ENCODE measurements around the gene PAK1.

DNA sequence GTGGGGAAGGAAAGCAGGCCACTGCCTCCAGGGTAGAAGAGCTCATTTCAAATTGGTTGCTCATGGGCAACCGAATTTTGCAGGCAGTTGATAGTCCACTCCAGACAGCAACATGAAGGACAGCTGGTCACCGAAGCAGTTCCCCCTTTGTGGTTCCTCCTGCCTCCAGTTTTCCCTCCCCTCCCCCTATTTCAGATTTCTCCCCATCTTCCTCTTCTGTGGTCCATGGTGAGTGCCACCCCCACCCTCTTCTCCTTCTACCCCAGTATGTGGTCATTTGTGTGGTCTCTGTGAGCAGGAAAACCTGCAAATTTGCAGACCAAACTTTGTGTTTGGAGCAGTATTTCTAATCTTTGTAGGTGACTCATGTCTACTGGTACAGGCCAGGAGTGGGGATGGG lies 38.2 kb upstream of the PAK1 start:
- TF ChIP-seq EGR1 (IDR thresholded peaks at IDR 0.05; ENCODE audit: borderline replicate concordance in 1 of 2, low read depth in 2 of 2, low read length in 2 of 2) (no peak), EZH2 (IDR thresholded peaks at IDR 0.05; ENCODE audit: borderline replicate concordance, control insufficient read depth, low read depth, low read length) (no peak), CEBPB (IDR thresholded peaks at IDR 0.05; ENCODE audit: borderline replicate concordance in 1 of 2, low read depth in 2 of 2, low read length in 2 of 2) (no peak), BHLHE40 (IDR thresholded peaks at IDR 0.05; ENCODE audit: borderline replicate concordance in 1 of 2, low read depth in 2 of 2, low read length in 1 of 2) (no peak), POLR2AphosphoS5 (IDR thresholded peaks at IDR 0.05; ENCODE audit: low read length) (no peak), PAX8 (IDR thresholded peaks at IDR 0.05) (no peak), YY1 (IDR thresholded peaks at IDR 0.05; ENCODE audit: low read depth, low read length) (no peak), EP300 (IDR thresholded peaks at IDR 0.05; ENCODE audit: borderline replicate concordance in 1 of 2, control insufficient read depth in 1 of 2, low read depth in 2 of 2, low read length in 2 of 2) (no peak)
- TF ChIP-seq, protein P1, sequence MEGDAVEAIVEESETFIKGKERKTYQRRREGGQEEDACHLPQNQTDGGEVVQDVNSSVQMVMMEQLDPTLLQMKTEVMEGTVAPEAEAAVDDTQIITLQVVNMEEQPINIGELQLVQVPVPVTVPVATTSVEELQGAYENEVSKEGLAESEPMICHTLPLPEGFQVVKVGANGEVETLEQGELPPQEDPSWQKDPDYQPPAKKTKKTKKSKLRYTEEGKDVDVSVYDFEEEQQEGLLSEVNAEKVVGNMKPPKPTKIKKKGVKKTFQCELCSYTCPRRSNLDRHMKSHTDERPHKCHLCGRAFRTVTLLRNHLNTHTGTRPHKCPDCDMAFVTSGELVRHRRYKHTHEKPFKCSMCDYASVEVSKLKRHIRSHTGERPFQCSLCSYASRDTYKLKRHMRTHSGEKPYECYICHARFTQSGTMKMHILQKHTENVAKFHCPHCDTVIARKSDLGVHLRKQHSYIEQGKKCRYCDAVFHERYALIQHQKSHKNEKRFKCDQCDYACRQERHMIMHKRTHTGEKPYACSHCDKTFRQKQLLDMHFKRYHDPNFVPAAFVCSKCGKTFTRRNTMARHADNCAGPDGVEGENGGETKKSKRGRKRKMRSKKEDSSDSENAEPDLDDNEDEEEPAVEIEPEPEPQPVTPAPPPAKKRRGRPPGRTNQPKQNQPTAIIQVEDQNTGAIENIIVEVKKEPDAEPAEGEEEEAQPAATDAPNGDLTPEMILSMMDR (IDR thresholded peaks at IDR 0.05 in 2 of 3, conservative IDR thresholded peaks at IDR 0.05 in 1 of 3; ENCODE audit: control insufficient read depth in 2 of 3, extremely low read depth in 1 of 3, insufficient read depth in 1 of 3, low read depth in 3 of 3, low read length in 3 of 3), result no peak
- TF ChIP-seq, protein P2, sequence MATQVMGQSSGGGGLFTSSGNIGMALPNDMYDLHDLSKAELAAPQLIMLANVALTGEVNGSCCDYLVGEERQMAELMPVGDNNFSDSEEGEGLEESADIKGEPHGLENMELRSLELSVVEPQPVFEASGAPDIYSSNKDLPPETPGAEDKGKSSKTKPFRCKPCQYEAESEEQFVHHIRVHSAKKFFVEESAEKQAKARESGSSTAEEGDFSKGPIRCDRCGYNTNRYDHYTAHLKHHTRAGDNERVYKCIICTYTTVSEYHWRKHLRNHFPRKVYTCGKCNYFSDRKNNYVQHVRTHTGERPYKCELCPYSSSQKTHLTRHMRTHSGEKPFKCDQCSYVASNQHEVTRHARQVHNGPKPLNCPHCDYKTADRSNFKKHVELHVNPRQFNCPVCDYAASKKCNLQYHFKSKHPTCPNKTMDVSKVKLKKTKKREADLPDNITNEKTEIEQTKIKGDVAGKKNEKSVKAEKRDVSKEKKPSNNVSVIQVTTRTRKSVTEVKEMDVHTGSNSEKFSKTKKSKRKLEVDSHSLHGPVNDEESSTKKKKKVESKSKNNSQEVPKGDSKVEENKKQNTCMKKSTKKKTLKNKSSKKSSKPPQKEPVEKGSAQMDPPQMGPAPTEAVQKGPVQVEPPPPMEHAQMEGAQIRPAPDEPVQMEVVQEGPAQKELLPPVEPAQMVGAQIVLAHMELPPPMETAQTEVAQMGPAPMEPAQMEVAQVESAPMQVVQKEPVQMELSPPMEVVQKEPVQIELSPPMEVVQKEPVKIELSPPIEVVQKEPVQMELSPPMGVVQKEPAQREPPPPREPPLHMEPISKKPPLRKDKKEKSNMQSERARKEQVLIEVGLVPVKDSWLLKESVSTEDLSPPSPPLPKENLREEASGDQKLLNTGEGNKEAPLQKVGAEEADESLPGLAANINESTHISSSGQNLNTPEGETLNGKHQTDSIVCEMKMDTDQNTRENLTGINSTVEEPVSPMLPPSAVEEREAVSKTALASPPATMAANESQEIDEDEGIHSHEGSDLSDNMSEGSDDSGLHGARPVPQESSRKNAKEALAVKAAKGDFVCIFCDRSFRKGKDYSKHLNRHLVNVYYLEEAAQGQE (IDR thresholded peaks at IDR 0.05; ENCODE audit: low read depth, low read length), result no peak
- TF ChIP-seq, protein P3, sequence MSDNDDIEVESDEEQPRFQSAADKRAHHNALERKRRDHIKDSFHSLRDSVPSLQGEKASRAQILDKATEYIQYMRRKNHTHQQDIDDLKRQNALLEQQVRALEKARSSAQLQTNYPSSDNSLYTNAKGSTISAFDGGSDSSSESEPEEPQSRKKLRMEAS (IDR thresholded peaks at IDR 0.05; ENCODE audit: low read depth, low read length), result no peak

Data from GM12878 (cell line).